Epithelial cell of proximal tubule (primary cell): ENCODE measurements around the gene PADI3. TPM values are rescaled to one million over a fixed set of nuclear protein-coding genes. Genes with fewer than 3 reads are reported as not detected.

Experiments
- DNase-seq: peaks from one replicate; pipeline ENCODE4 v3.0.0-alpha.2; 2011; ENCODE audit warnings: low read depth
- H3K4me3 ChIP-seq: 2 replicates; pipeline ENCODE4 v1.5.1; 2011; ENCODE audit warnings: low read depth, mild to moderate bottlenecking, low read length
- CTCF ChIP-seq: conservative IDR thresholded peaks from 2 replicates; pipeline ENCODE4 v1.5.1; 2012; ENCODE audit warnings: low read depth, mild to moderate bottlenecking, low read length
- total RNA-seq: library from RNA; depleted of rRNA; stranded (reverse); fragments of >200 nt; gene quantifications from 2 replicates; pipeline ENCODE4 v1.2.3, GENCODE V29; 2015

The PADI3 gene
- total RNA-seq, 1 donor from 2014 or later: not detected

GRCh38 chr1:17205652-17206051, 43.2 kb upstream of the PADI3 start:
- H3K4me3 ChIP-seq: no peak overlapping the region
- no peak for DNase-seq

GRCh38 chr1:17206196-17206595, 42.7 kb upstream of the PADI3 start:
- TF ChIP-seq CTCF: no peak
- H3K4me3 ChIP-seq: no peak overlapping the region
- no peak for DNase-seq

More at GRCh38 chr1:17205652-17206051, 43.2 kb upstream of the PADI3 start:
- TF ChIP-seq CTCF: no peak

- no peak for TF ChIP-seq CTCF
- no peak for DNase-seq
- H3K4me3 ChIP-seq: no peak overlapping the region
Measured at GRCh38 chr1:17207046-17207445, 41.9 kb upstream of the PADI3 start.

GRCh38 chr1:17207540-17207939, 41.4 kb upstream of the PADI3 start:
- no peak overlapping the region for H3K4me3 ChIP-seq
- no peak for TF ChIP-seq CTCF
- DNase-seq: no peak

- DNase-seq: no peak
- no peak for TF ChIP-seq CTCF
- no peak overlapping the region for H3K4me3 ChIP-seq
Measured at GRCh38 chr1:17207966-17208418, 40.9 kb upstream of the PADI3 start.

GRCh38 chr1:17208546-17208945, 40.4 kb upstream of the PADI3 start:
- no peak overlapping the region for H3K4me3 ChIP-seq
- DNase-seq: no peak
- TF ChIP-seq CTCF: no peak

GRCh38 chr1:17209430-17209829, 39.5 kb upstream of the PADI3 start:
- no peak for DNase-seq
- no peak overlapping the region for H3K4me3 ChIP-seq
- no peak for TF ChIP-seq CTCF
